ENCODE measurements around the gene CNN1. TPM values are rescaled to one million over a fixed set of nuclear protein-coding genes. Genes with fewer than 3 reads are reported as not detected.

CNN1 gene
- total and polyA plus RNA-seq, 9 of the 15 experiments (the other 6 are each of a cell fraction or from before 2014, with no cell fraction given) = 0.23 to 10.6 (median 5.2) TPM

GRCh38 chr19:11535792-11536595, 2.7 kb upstream of the CNN1 start (continued):
- no peak for TF ChIP-seq ZNF274 (IDR thresholded peaks at IDR 0.05; ENCODE audit: borderline replicate concordance, low read depth, low read length)
- TF ChIP-seq ZBTB12 (CRISPR knock-in tag; IDR thresholded peaks at IDR 0.05) = peak; percentile 95
- no peak for TF ChIP-seq BDP1 (IDR thresholded peaks at IDR 0.05; ENCODE audit: insufficient read depth, insufficient read length)
- peak; percentile 41; the same call in 1 of the 2 replicates for TF ChIP-seq EP300 (IDR thresholded peaks at IDR 0.05; ENCODE audit: low read length)
- TF ChIP-seq ZBTB17 (CRISPR knock-in tag; IDR thresholded peaks at IDR 0.05) = 0 out of 2 replicates have a peak, but pooled peaks have one; percentile 50
- no peak for TF ChIP-seq ZNF134 (CRISPR knock-in tag; conservative IDR thresholded peaks at IDR 0.05)
- TF ChIP-seq ZNF263 (CRISPR knock-in tag; IDR thresholded peaks at IDR 0.05; ENCODE audit: borderline replicate concordance) = 0 out of 2 replicates have a peak, but pooled peaks have one; percentile 16
- 0 out of 2 replicates have a peak, but pooled peaks have one; percentile 9 for TF ChIP-seq CBFA2T3 (IDR thresholded peaks at IDR 0.05)
- no peak for TF ChIP-seq ZNF830 (CRISPR knock-in tag; IDR thresholded peaks at IDR 0.05)
- TF ChIP-seq CCAR2 (IDR thresholded peaks at IDR 0.05; ENCODE audit: low read depth, low read length) = no peak
- TF ChIP-seq NEUROD1 (IDR thresholded peaks at IDR 0.05; ENCODE audit: borderline replicate concordance, low read depth, low read length, partially characterized antibody) = peak; percentile 81
- TF ChIP-seq PURB (CRISPR knock-in tag; IDR thresholded peaks at IDR 0.05; ENCODE audit: low read depth) = no peak
- no peak for TF ChIP-seq ZNF655 (CRISPR knock-in tag; IDR thresholded peaks at IDR 0.05)
- TF ChIP-seq NONO (IDR thresholded peaks at IDR 0.05; ENCODE audit: low read depth in 2 of 2, low read length in 1 of 2) = peak in 1 of 2 experiments; percentile 82; a peak in 2 of 4 replicates
- no peak for TF ChIP-seq ZNF197 (CRISPR knock-in tag; IDR thresholded peaks at IDR 0.05; ENCODE audit: low read depth)
- TF ChIP-seq ZKSCAN8 (CRISPR knock-in tag; IDR thresholded peaks at IDR 0.05) = no peak
- peak; percentile 84; the same call in 1 of the 2 replicates for TF ChIP-seq XRCC5 (IDR thresholded peaks at IDR 0.05; ENCODE audit: low read depth, low read length)
- TF ChIP-seq CREB3 (tag; conservative IDR thresholded peaks at IDR 0.05; ENCODE audit: low read depth) = peak; percentile 66; the same call in 1 of the 2 replicates
- no peak for TF ChIP-seq STAT5B (CRISPR knock-in tag; IDR thresholded peaks at IDR 0.05)
- no peak for TF ChIP-seq SRSF3 (IDR thresholded peaks at IDR 0.05; ENCODE audit: insufficient read depth, low read length)
- TF ChIP-seq SIN3A (IDR thresholded peaks at IDR 0.05; ENCODE audit: borderline replicate concordance in 2 of 2, control insufficient read depth in 1 of 2, low read depth in 2 of 2, low read length in 2 of 2) = 0 out of 4 replicates have a peak, but pooled peaks of 1 of the 2 experiments have one; percentile 39
- peak; percentile 73 for TF ChIP-seq PHF20 (IDR thresholded peaks at IDR 0.05; ENCODE audit: partially characterized antibody)
